GM12873 (cell line): ENCODE measurements around the gene KCNK1.

Experiments used
- CTCF ChIP-seq: IDR thresholded peaks from 2 replicates; pipeline ENCODE4 v1.5.1; 2012; ENCODE audit warnings: low read depth, mild to moderate bottlenecking, moderate library complexity, low read length, control low read depth; ENCODE audit not compliant: insufficient read depth; ENCODE audit errors: missing control alignments

KCNK1 gene

GRCh38 chr1:233575450-233575849 lies 38.5 kb upstream of the KCNK1 start:
- no peak for TF ChIP-seq CTCF

GRCh38 chr1:233582439-233582838 lies 31.5 kb upstream of the KCNK1 start:
- no peak for TF ChIP-seq CTCF

- no peak for TF ChIP-seq CTCF
These were observed 29.5 kb upstream of the KCNK1 start for GRCh38 chr1:233584376-233584775.

- TF ChIP-seq CTCF: no peak
These were observed 29.0 kb upstream of the KCNK1 start for GRCh38 chr1:233584931-233585330.

- no peak for TF ChIP-seq CTCF
These were observed 27.6 kb upstream of the KCNK1 start for GRCh38 chr1:233586301-233586700.

- no peak for TF ChIP-seq CTCF
These were observed 26.7 kb upstream of the KCNK1 start for GRCh38 chr1:233587196-233587595.

GRCh38 chr1:233587958-233588799 lies 25.7 kb upstream of the KCNK1 start:
- TF ChIP-seq CTCF: no peak
